Upper lobe of right lung (tissue), 1 donor: ENCODE results near the gene CNR2. TPM values are rescaled to one million over a fixed set of nuclear protein-coding genes. Genes with fewer than 3 reads are reported as not detected.
"Not testable (repeated sequence)": the region's sequence is repeated elsewhere in the genome, so short reads cannot be mapped to it uniquely, and the experiment has no call there.

Experiments used
- ATAC-seq: fragments of 200-7000 bp; cut with Tn5 transposase; one replicate; pipeline ENCODE4 v1.9.1; 2020; ENCODE audit warnings: mild to moderate bottlenecking, moderate library complexity
- DNase-seq: peaks from one replicate; pipeline ENCODE4 v3.0.0-alpha.2; 2020
- H3K27ac ChIP-seq: fragments of 200-600 bp; one replicate; pipeline ENCODE4 v1.8.0; 2022
- H3K27me3 ChIP-seq: fragments of 200-600 bp; one replicate; pipeline ENCODE4 v1.8.0; 2022; ENCODE audit warnings: mild to moderate bottlenecking
- H3K36me3 ChIP-seq: fragments of 200-600 bp; one replicate; pipeline ENCODE4 v1.8.0; 2022
- H3K4me1 ChIP-seq: fragments of 200-600 bp; one replicate; pipeline ENCODE4 v1.8.0; 2022
- H3K4me3 ChIP-seq: fragments of 200-600 bp; one replicate; pipeline ENCODE4 v1.8.0; 2022; ENCODE audit warnings: mild to moderate bottlenecking
- H3K9me3 ChIP-seq: fragments of 200-600 bp; one replicate; pipeline ENCODE4 v1.8.0; 2022
- CTCF ChIP-seq: fragments of 200-600 bp; IDR thresholded peaks from one replicate; pipeline ENCODE4 v1.8.0; 2022; ENCODE audit warnings: antibody characterized with exemption
- intact Hi-C: fragments of 100-400 bp; cut with DNase I; formaldehyde crosslinking; loops from one replicate; pipeline ENCODE4 v1.11.0; 2022
- total RNA-seq: library from RNA; stranded (reverse); fragmentation: NEBNext Ultra II Directional; extraction: Animal tissue kit (Norgen Biotek cat#: 25700); gene quantifications from one replicate; pipeline ENCODE4 v1.2.1, GENCODE V29; 2021
- donor health status: DM: no; HTN: yes; CAD: no; lungs with severe emphysema.

The CNR2 gene
- total RNA-seq, 1 donor from 2014 or later = 0.06 TPM

GRCh38 chr1:23906731-23907130, 6.4 kb downstream of the CNR2 start:
- no peak for TF ChIP-seq CTCF
- H3K4me3 ChIP-seq = no peak overlapping the region
- intact Hi-C loops = no loop called here
- no peaks in the 10 kb centered on the region for H3K36me3 ChIP-seq
- H3K27ac ChIP-seq = no peak overlapping the region
- ATAC-seq (no peak), DNase-seq (no peak)
- H3K27me3 ChIP-seq = peaks cover 8% of the 10 kb centered on the region
- no peaks in the 10 kb centered on the region for H3K9me3 ChIP-seq
- no peaks in the 10 kb centered on the region for H3K4me1 ChIP-seq

GRCh38 chr1:23905461-23906025, 7.6 kb downstream of the CNR2 start:
- intact Hi-C loops = no loop called here
- no peak for TF ChIP-seq CTCF
- Histone ChIP-seq H3K4me3 (no peak overlapping the region), H3K36me3 (no peaks in the 10 kb centered on the region), H3K27ac (no peak overlapping the region), H3K9me3 (no peaks in the 10 kb centered on the region), H3K4me1 (no peaks in the 10 kb centered on the region), H3K27me3 (peaks cover 8% of the 10 kb centered on the region)
- ATAC-seq (no peak), DNase-seq (no peak)

- no peak overlapping the region for H3K27ac ChIP-seq
- peaks cover 8% of the 10 kb centered on the region for H3K27me3 ChIP-seq
- no peaks in the 10 kb centered on the region for H3K36me3 ChIP-seq
- DNase-seq (no peak), ATAC-seq (no peak)
- no peak for TF ChIP-seq CTCF
- no peaks in the 10 kb centered on the region for H3K4me1 ChIP-seq
- H3K4me3 ChIP-seq = no peak overlapping the region
- no peaks in the 10 kb centered on the region for H3K9me3 ChIP-seq
- intact Hi-C loops = no loop called here
Measured at GRCh38 chr1:23904748-23905357, 8.3 kb downstream of the CNR2 start.

GRCh38 chr1:23903754-23904153, 9.4 kb downstream of the CNR2 start:
- intact Hi-C loops = no loop called here
- Histone ChIP-seq H3K27ac (no peak overlapping the region), H3K36me3 (no peaks in the 10 kb centered on the region), H3K9me3 (no peaks in the 10 kb centered on the region), H3K4me1 (no peaks in the 10 kb centered on the region), H3K27me3 (peaks cover 8% of the 10 kb centered on the region), H3K4me3 (no peak overlapping the region)
- ATAC-seq (no peak), DNase-seq (no peak)
- no peak for TF ChIP-seq CTCF

GRCh38 chr1:23902321-23903278, 10.6 kb downstream of the CNR2 start:
- Histone ChIP-seq H3K4me1 (peaks cover 4% of the 10 kb centered on the region), H3K36me3 (no peaks in the 10 kb centered on the region), H3K27me3 (peaks cover 8% of the 10 kb centered on the region), H3K9me3 (no peaks in the 10 kb centered on the region), H3K27ac (no peak overlapping the region), H3K4me3 (peak overlapping the region; percentile 44)
- intact Hi-C loops = no loop called here
- ATAC-seq = peak; percentile 68
- no peak for TF ChIP-seq CTCF
- DNase-seq = no peak

- H3K9me3 ChIP-seq, DNase-seq, intact Hi-C loops, H3K4me3 ChIP-seq, H3K36me3 ChIP-seq, ATAC-seq, H3K27me3 ChIP-seq, H3K27ac ChIP-seq: not testable (repeated sequence)
- peaks cover 16% of the 10 kb centered on the region for H3K4me1 ChIP-seq
Measured at GRCh38 chr1:23900017-23900416, 13.1 kb downstream of the CNR2 start.
